HG03469 (cell line): ENCODE data around the gene APBA1.

Experiments used
- ATAC-seq: cut with Tn5 transposase; IDR thresholded peaks from one replicate; pipeline ENCODE4 v1.9.1; 2021; ENCODE audit warnings: mild to moderate bottlenecking, moderate library complexity, moderate number of reproducible peaks; ENCODE audit not compliant: unreplicated experiment

The APBA1 gene

GRCh38 chr9:69535911-69536310, 136.3 kb downstream of the APBA1 start:
- ATAC-seq = no peak

- ATAC-seq = no peak
These were observed 136.8 kb downstream of the APBA1 start for GRCh38 chr9:69535286-69535832.

GRCh38 chr9:69532396-69532795, 139.8 kb downstream of the APBA1 start:
- no peak for ATAC-seq

- ATAC-seq = no peak
These were observed 144.7 kb downstream of the APBA1 start for GRCh38 chr9:69527454-69527853.

GRCh38 chr9:69526699-69527098, 145.5 kb downstream of the APBA1 start:
- ATAC-seq = no peak

GRCh38 chr9:69519470-69520240, 152.5 kb downstream of the APBA1 start:
- ATAC-seq = no peak

GRCh38 chr9:69516353-69517322, 155.5 kb downstream of the APBA1 start:
- no peak for ATAC-seq

GRCh38 chr9:69515810-69516209, 156.4 kb downstream of the APBA1 start:
- no peak for ATAC-seq

- no peak for ATAC-seq
These were observed 158.9 kb downstream of the APBA1 start for GRCh38 chr9:69513141-69513820.

- ATAC-seq = no peak
These were observed 168.1 kb downstream of the APBA1 start for GRCh38 chr9:69504058-69504457.

- no peak for ATAC-seq
These were observed 169.4 kb downstream of the APBA1 start for GRCh38 chr9:69502671-69503301.

GRCh38 chr9:69500896-69501295, 171.3 kb downstream of the APBA1 start:
- no peak for ATAC-seq

- ATAC-seq = no peak
These were observed 172.2 kb downstream of the APBA1 start for GRCh38 chr9:69499959-69500358.

- ATAC-seq = no peak
These were observed 172.8 kb downstream of the APBA1 start for GRCh38 chr9:69499407-69499806.

- ATAC-seq = no peak
These were observed 173.7 kb downstream of the APBA1 start for GRCh38 chr9:69498470-69498869.

GRCh38 chr9:69497816-69498215, 174.4 kb downstream of the APBA1 start:
- no peak for ATAC-seq

GRCh38 chr9:69496846-69497450, 175.2 kb downstream of the APBA1 start:
- ATAC-seq = no peak

- ATAC-seq = no peak
These were observed 176.9 kb downstream of the APBA1 start for GRCh38 chr9:69495296-69495695.

GRCh38 chr9:69494763-69495162, 177.4 kb downstream of the APBA1 start:
- ATAC-seq = no peak

- ATAC-seq = no peak
These were observed 178.0 kb downstream of the APBA1 start for GRCh38 chr9:69494208-69494607.
